DOHH2 (cell line): ENCODE data around the gene SH2D1B.

ENCODE experiments used
- CTCF ChIP-seq: fragments of 200-600 bp; sonication (generic); IDR thresholded peaks from one replicate; pipeline ENCODE4 v1.5.1; 2014; ENCODE audit warnings: antibody characterized with exemption, mild to moderate bottlenecking, low read depth, low read length; ENCODE audit not compliant: poor library complexity, severe bottlenecking
- EZH2phosphoT487 ChIP-seq: fragments of 200-600 bp; sonication (generic); IDR thresholded peaks from 2 replicates; pipeline ENCODE4 v1.6.1; 2017; ENCODE audit warnings: borderline replicate concordance, mild to moderate bottlenecking, antibody characterized with exemption, low read length, moderate library complexity, mixed read lengths

- no peak for TF ChIP-seq CTCF
- TF ChIP-seq EZH2phosphoT487 = no peak
Observed at GRCh38 chr1:162397943-162398560, 13.9 kb downstream of the SH2D1B start.
